IPS-15b (cell line): Measurements from ENCODE around the gene RPLP1.

Experiments used
- H3K27me3 ChIP-seq: one replicate; pipeline ENCODE4 v1.6.1; 2013; ENCODE audit warnings: low read length; ENCODE audit not compliant: control insufficient read depth, insufficient read depth
- H3K36me3 ChIP-seq: one replicate; pipeline ENCODE4 v1.6.1; 2013; ENCODE audit warnings: low read length; ENCODE audit not compliant: control insufficient read depth, insufficient read depth
- H3K4me1 ChIP-seq: one replicate; pipeline ENCODE4 v1.6.1; 2013; ENCODE audit warnings: mild to moderate bottlenecking, low read length; ENCODE audit not compliant: control insufficient read depth, insufficient read depth
- H3K4me3 ChIP-seq: one replicate; pipeline ENCODE4 v1.5.1; 2013; ENCODE audit warnings: low read depth, low read length
- H3K9ac ChIP-seq: one replicate; pipeline ENCODE4 v1.6.1; 2013; ENCODE audit warnings: low read depth, mild to moderate bottlenecking, low read length
- H3K9me3 ChIP-seq: one replicate; pipeline ENCODE4 v1.6.1; 2013; ENCODE audit warnings: mild to moderate bottlenecking, low read length; ENCODE audit not compliant: control insufficient read depth, insufficient read depth

The RPLP1 gene

DNA sequence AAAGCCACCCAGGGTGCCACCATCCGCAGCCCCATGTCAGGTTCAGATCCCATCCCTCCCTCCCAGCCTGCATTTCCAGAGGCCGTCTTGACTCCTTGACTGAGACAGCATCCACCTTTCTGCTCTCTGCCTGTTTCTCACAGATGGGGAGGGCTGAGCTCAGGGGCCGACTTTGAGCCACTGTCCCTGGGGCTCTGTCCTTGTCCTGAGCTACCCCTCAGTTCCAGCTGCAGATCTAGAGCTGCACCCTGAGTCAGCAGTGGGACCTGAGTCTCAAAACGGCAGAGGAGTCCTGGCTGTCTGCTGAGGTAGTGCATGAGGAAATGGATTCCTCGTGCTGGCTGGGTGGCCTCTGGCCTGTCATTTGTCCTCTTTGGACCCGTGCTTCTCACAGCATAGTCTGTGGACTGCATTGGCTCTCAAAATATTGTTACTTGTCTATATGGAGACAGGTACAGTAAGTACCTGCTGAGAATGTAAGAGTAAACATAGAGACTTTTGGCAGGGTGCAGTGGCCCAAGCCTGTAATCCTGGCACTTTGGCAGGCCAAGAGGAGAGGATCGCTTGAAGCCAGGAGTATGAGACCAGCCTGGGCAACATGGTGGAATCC, 22.3 kb downstream of the RPLP1 start:
- no peak overlapping the region for H3K9ac ChIP-seq
- H3K4me3 ChIP-seq: no peak overlapping the region
- H3K9me3 ChIP-seq: no peaks in the 10 kb centered on the region
- H3K36me3 ChIP-seq: no peaks in the 10 kb centered on the region
- H3K27me3 ChIP-seq: no peaks in the 10 kb centered on the region
- no peaks in the 10 kb centered on the region for H3K4me1 ChIP-seq

DNA sequence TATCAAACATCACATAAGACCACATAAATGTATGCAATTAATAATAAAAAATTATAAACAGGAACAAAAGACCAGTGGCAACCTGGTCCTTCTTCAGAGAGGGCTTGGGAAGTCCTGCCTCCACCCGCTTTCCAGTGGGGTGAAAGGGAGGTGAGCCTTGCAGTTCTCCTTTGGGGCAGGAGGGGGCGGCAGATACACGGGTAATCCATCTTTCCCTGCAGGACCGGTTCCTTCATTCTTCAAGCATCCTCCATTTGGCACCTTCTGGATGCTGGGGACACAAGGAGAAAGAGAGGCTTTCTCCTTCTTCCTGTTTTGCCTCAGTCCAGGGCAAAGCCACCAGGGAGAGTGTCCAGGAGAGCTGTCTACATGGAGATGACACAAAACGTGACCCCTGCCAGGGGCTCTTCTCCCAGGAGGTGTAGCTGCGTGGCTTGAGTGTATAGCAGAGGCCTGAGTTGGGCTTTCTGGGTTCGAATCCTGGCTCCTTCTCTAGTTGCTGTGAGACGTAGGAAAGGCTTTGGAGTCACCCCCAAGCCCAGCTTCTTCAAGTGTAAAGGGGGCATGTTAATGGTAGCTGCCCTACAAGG, 23.2 kb downstream of the RPLP1 start:
- H3K27me3 ChIP-seq: no peaks in the 10 kb centered on the region
- no peaks in the 10 kb centered on the region for H3K9me3 ChIP-seq
- no peaks in the 10 kb centered on the region for H3K4me1 ChIP-seq
- no peaks in the 10 kb centered on the region for H3K36me3 ChIP-seq
- no peak overlapping the region for H3K4me3 ChIP-seq
- H3K9ac ChIP-seq: no peak overlapping the region

DNA sequence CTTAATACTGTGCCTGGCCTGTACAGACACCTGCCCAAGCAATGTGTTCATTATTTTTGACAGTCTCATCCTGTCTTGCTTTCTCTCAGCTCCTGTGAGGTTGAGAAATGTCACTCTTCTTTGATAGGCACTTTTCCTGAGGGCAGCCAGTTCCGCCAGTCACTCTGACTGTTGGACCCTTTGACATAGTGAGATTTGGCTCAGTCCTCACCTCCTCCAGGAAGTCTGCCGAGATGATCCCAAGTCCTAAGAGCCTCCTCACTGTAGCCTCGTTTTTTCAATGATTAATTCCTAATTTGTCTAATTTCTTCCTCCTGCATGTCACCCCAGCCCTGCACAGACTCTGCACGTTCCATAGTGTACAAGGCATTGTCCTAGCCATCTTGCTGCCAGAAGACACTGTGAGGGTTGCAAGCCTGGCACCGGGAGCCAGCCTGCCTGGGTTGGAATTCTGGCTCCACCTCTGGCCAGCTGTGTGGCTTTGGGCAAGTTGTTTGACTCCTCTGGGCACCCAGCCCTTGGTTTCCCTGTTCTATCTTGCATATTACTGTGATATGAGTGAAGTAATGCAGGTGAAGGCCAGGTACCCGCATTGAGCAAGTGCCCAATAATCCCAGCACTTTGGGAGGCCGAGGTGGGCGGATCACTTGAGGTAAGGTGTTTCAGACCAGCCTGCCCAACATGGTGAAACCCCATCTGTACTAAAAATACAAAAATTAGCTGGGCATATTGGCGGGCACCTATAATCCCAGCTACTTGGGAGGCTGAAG, 24.3 kb downstream of the RPLP1 start:
- Histone ChIP-seq H3K9ac (no peak overlapping the region), H3K27me3 (no peaks in the 10 kb centered on the region), H3K9me3 (no peaks in the 10 kb centered on the region), H3K36me3 (no peaks in the 10 kb centered on the region), H3K4me1 (no peaks in the 10 kb centered on the region), H3K4me3 (no peak overlapping the region)

DNA sequence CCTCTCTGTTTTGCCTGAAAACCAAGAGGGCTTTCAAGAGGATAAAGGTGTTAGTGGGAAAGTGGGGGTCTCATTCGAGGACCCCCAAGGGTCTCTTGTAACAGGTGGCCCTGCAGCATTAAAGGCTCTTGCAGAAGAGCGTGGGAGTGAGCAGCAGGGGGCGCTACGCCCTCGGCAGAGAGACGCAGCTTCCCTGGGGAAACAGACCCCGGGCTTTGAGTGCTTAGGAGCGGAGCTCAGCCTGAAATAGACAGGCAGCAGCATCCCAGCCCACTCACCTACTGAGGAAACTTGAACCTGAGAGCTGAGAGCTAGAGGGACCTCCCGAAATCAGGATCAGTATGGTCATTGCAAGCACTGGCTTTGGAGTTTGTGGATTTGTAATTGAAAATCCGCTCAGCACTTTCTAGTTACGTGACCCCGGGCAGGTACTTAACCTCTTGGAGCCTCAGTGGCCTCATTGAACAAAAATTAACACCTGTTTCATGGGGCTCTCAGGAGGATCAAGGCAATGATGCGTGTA, 25.7 kb downstream of the RPLP1 start:
- Histone ChIP-seq H3K27me3 (no peaks in the 10 kb centered on the region), H3K36me3 (no peaks in the 10 kb centered on the region), H3K4me3 (no peak overlapping the region), H3K4me1 (no peaks in the 10 kb centered on the region), H3K9ac (no peak overlapping the region), H3K9me3 (no peaks in the 10 kb centered on the region)

DNA sequence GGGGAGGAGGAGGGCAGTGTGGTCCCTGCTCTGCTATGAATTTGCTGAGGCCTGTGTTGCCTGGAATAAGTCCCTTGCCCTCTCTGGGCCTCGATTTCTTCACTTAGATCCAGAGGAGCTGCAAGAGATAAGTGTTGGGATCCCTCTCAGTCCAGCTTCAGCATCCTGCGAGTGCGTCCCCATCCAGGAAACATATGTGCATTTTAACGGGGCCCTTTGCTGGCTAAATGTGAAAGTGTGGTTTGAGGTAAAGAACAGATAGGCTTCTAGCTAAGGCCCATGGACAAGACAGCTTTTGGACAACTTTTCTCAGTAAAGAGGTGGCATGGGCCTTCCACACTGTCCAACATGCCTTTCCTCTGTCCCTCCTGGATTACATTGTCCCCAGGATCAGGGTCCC, 26.5 kb downstream of the RPLP1 start:
- no peaks in the 10 kb centered on the region for H3K27me3 ChIP-seq
- H3K9me3 ChIP-seq: no peaks in the 10 kb centered on the region
- no peak overlapping the region for H3K9ac ChIP-seq
- H3K36me3 ChIP-seq: no peaks in the 10 kb centered on the region
- no peaks in the 10 kb centered on the region for H3K4me1 ChIP-seq
- no peak overlapping the region for H3K4me3 ChIP-seq

DNA sequence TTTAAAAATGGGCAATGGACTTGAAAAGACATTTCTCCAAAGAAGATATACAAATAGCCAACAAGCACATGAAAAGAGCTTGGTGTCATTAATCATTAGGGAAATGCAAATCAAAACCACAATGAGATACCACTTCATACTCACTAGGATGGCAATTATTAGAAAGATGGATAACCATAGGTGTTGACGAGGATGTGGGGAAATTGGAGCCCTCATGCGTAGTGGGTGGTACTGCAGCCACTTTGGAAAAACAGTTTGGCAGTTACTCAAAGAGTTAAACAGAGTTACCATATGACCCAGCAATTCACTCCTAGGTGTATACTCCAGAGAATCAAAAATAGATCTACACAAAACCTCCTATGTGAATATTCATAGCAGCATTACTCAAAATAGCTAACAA, 27.4 kb downstream of the RPLP1 start:
- no peaks in the 10 kb centered on the region for H3K36me3 ChIP-seq
- no peaks in the 10 kb centered on the region for H3K4me1 ChIP-seq
- H3K9ac ChIP-seq: no peak overlapping the region
- no peaks in the 10 kb centered on the region for H3K9me3 ChIP-seq
- H3K4me3 ChIP-seq: no peak overlapping the region
- H3K27me3 ChIP-seq: no peaks in the 10 kb centered on the region

DNA sequence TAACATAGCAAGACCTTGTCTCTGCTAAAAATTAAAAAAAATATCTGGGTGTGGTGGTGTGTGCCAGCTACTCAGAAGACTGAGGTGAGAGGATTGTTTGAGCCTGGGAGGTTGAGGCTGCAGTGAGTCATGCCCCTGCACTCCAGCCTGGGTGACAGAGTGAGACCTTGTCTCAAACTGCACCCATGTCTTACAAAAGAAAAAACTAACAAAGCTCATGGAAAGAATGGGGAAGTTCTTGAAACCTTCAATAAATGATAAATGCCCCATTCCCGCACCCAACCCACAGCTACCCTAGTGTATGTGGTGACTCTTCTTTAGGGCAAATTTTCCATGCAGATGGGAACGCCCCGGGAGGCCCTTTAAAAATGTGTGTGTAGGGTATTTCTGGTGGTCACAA, 28.3 kb downstream of the RPLP1 start:
- Histone ChIP-seq H3K9me3 (no peaks in the 10 kb centered on the region), H3K9ac (no peak overlapping the region), H3K4me1 (no peaks in the 10 kb centered on the region), H3K27me3 (no peaks in the 10 kb centered on the region), H3K36me3 (no peaks in the 10 kb centered on the region), H3K4me3 (no peak overlapping the region)

DNA sequence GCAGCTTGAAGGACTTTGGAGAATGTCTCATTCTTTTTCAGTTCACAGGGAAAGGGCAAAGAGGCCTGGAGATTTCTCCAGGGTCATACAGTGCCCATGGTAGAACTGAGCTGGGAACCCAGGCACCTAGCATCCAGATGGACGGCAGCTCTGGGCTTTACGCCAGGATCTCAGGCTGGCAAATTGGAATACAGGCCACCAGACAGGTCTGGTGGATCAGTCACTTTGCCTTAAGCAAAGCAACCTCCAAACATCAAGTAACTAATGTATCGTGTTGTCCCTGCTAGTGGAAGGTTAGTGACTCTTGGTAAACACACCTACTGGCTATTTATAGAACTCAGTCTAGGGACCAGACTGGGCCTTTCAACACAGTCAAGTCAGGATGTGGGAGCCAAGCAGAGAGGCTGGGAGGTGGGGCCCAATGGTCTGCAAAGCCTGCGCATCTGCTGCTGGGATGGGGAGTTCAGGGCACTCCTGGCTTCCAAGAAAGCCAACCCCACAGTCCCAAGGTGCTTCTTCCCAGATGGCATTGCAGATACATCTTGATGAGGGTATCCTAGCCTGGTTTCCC, 30.2 kb downstream of the RPLP1 start:
- Histone ChIP-seq H3K27me3 (no peaks in the 10 kb centered on the region), H3K9me3 (no peaks in the 10 kb centered on the region), H3K36me3 (no peaks in the 10 kb centered on the region), H3K4me1 (no peaks in the 10 kb centered on the region), H3K9ac (no peak overlapping the region), H3K4me3 (no peak overlapping the region)

DNA sequence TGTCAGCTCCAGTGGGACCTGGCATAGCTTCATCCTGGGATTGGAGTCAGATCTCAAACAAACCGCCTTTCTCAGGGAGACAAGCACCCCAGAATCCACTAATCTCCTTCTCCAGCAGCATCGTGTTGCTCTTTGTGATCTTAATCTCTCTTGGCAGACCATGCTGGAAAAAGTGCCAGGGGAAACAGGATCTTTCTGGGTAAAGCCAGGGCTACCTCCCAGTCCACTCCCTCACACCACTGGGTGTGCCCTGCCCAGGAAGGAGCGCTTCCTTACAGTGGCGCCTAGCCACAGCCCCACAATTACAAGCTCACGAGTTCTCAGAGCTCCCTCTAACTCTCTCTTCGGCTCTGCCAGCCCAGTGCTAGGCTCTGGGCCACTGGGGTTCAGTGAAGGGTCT, 32.2 kb downstream of the RPLP1 start:
- Histone ChIP-seq H3K9me3 (no peaks in the 10 kb centered on the region), H3K4me1 (no peaks in the 10 kb centered on the region), H3K9ac (no peak overlapping the region), H3K4me3 (no peak overlapping the region), H3K27me3 (no peaks in the 10 kb centered on the region), H3K36me3 (no peaks in the 10 kb centered on the region)

DNA sequence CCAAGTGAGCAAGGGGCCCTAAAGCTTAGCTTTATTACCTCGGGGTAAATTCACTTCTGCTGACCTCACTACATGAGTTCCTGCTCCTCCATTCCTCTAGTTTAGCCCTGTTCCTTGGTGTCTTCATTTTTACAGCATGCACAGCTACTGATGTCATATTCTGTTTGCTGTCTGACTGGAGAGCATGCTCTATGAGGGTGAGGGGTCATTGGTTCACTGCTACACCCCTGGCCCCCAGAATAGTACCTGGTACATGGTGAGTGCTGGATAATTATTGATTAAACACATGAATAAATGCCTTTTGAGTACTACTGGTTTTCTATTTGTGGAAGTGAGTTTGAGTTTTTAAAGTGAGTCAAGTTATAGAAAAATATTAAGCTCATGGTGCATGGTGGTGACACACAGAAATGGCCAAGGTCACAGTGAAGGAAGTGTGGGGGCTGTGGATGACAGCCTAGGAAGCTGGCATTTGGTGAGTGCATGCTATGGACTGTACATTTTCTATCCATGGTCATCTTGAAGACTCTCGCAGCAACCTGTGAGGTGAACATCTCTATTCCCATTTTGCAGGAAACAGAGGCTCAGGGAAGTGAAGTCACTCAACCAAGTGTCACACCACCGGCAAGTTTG, 34.0 kb downstream of the RPLP1 start:
- Histone ChIP-seq H3K4me1 (no peaks in the 10 kb centered on the region), H3K36me3 (no peaks in the 10 kb centered on the region), H3K9me3 (no peaks in the 10 kb centered on the region), H3K4me3 (no peak overlapping the region), H3K9ac (no peak overlapping the region), H3K27me3 (no peaks in the 10 kb centered on the region)

DNA sequence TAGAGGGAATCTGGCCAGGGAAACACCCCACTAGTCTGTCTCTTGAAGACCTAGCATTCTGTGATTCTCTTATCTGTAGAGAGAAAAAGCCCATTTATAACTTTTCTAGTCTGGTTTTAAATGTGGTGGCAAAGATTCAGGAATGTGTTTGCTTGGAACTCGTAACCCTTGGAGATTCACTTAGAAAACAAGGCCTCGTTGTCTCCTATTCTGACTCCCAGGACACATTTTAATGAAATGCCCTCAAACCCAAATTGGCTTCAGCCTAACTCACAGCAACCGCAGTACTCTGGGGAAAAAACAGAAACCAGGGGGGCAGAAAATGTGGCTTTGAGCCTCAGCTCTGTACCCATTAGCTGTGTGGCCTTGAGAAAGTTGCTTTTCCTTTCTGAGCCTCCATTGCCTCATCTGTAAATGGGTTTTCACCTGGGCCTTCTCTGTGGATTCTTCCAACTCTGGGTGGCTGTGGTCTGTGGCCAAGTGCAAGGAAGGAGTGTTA, 36.5 kb downstream of the RPLP1 start:
- H3K27me3 ChIP-seq: no peaks in the 10 kb centered on the region

More for the DNA sequence above, 36.5 kb downstream of the RPLP1 start:
- H3K4me3 ChIP-seq: no peak overlapping the region
- no peaks in the 10 kb centered on the region for H3K9me3 ChIP-seq
- no peaks in the 10 kb centered on the region for H3K36me3 ChIP-seq
- H3K4me1 ChIP-seq: no peaks in the 10 kb centered on the region
- no peak overlapping the region for H3K9ac ChIP-seq
